C4-2B (cell line): ENCODE data around the gene ZKSCAN4.

Experiments
- H3K27ac ChIP-seq: fragments of 450-650 bp; 2 replicates; pipeline ENCODE4 v1.5.1; 2017
- CTCF ChIP-seq: fragments of 450-650 bp; conservative IDR thresholded peaks from 2 replicates; pipeline ENCODE4 v1.5.1; 2017; ENCODE audit warnings: mild to moderate bottlenecking
- ZFX ChIP-seq: fragments of 450-650 bp; IDR thresholded peaks from 2 replicates; pipeline ENCODE4 v1.6.1; 2017

Gene ZKSCAN4

GRCh38 chr6:28226460-28226859 lies 25.6 kb downstream of the ZKSCAN4 start:
- no peak for TF ChIP-seq CTCF
- no peak for TF ChIP-seq ZFX
- H3K27ac ChIP-seq = no peak overlapping the region

GRCh38 chr6:28225056-28225834 lies 26.8 kb downstream of the ZKSCAN4 start, which contains the start of gene ZSCAN9:
Gene ZSCAN9 (plus strand): TSS chr6:28225275. CDS start chr6:28227085, 1,810 bp downstream.
- TF ChIP-seq CTCF = no peak
- no peak for TF ChIP-seq ZFX
- H3K27ac ChIP-seq = peak within 1 kb of the TSS; percentile 62

GRCh38 chr6:28224131-28225055 lies 27.7 kb downstream of the ZKSCAN4 start:
- TF ChIP-seq ZFX (no peak), CTCF (no peak)
- peak overlapping the region; percentile 62 for H3K27ac ChIP-seq

- TF ChIP-seq ZFX (no peak), CTCF (no peak)
- H3K27ac ChIP-seq = no peak overlapping the region
Measured at GRCh38 chr6:28220257-28221133, 31.6 kb downstream of the ZKSCAN4 start.

- peak overlapping the region; percentile 64 for H3K27ac ChIP-seq
- TF ChIP-seq CTCF = no peak
- no peak for TF ChIP-seq ZFX
Measured at GRCh38 chr6:28218312-28219248, 33.5 kb downstream of the ZKSCAN4 start.

- TF ChIP-seq CTCF (no peak), ZFX (no peak)
- peak overlapping the region; percentile 64; the same call in 1 of the 2 replicates for H3K27ac ChIP-seq
Measured at GRCh38 chr6:28217890-28218289, 34.2 kb downstream of the ZKSCAN4 start.
